Activated CD4-positive, CD25-positive, alpha-beta regulatory T cell treated with anti-CD3 and anti-CD28 coated beads, Interleukin-2, amount 50 U/mL, for 16 hours (primary cell): ENCODE data around the gene PARP3.
"Not testable (repeated sequence)": the region's sequence is repeated elsewhere in the genome, so short reads cannot be mapped to it uniquely, and the experiment has no call there.

Experiments used
- DNase-seq: peaks from one replicate; pipeline ENCODE4 v3.0.0-alpha.2; 2020; ENCODE audit warnings: low read depth, low spot score

The PARP3 gene

GRCh38 chr3:51985063-51985462, 42.9 kb downstream of the PARP3 start:
- no peak for DNase-seq

- no peak for DNase-seq
These were observed 44.1 kb downstream of the PARP3 start for GRCh38 chr3:51986010-51986947.

GRCh38 chr3:51987568-51987967, 45.4 kb downstream of the PARP3 start:
- no peak for DNase-seq

GRCh38 chr3:51988286-51989146, 46.4 kb downstream of the PARP3 start:
- no peak for DNase-seq

DNA sequence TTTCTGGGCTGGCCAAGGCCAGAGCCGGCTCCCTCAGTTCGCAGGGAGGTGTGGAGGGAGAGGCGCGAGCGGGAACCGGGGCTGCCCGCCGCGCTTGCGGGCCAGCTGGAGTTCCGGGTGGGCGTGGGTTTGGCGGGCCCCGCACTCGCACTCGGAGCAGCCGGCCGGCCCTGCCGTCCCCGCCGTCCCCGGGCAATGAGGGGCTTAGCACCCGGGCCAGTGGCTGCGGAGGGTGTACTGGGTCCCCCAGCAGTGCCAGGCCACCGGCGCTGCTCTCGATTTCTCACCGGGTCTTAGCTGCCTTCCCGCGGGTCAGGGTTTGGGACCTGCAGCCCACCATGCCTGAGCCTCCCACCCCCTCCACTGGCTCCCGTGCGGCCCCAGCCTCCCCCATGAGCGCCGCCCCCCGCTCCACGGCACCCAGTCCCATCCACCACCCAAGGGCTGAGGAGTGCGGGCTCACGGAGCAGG, 48.4 kb downstream of the PARP3 start:
- DNase-seq, result not testable (repeated sequence)

GRCh38 chr3:51992017-51992682, 50.0 kb downstream of the PARP3 start:
- DNase-seq, result no peak

GRCh38 chr3:51993657-51994056, 51.5 kb downstream of the PARP3 start:
- DNase-seq, result not testable (repeated sequence)

GRCh38 chr3:51994530-51994929, 52.4 kb downstream of the PARP3 start:
- DNase-seq, result no peak

- DNase-seq, result peak; percentile 84
These were observed 53.4 kb downstream of the PARP3 start, which contains the start of gene RPL29 for GRCh38 chr3:51995346-51996163. TSS of gene RPL29 (minus strand) at chr3:51995895. CDS start at chr3:51995461, 434 bp downstream.

DNA sequence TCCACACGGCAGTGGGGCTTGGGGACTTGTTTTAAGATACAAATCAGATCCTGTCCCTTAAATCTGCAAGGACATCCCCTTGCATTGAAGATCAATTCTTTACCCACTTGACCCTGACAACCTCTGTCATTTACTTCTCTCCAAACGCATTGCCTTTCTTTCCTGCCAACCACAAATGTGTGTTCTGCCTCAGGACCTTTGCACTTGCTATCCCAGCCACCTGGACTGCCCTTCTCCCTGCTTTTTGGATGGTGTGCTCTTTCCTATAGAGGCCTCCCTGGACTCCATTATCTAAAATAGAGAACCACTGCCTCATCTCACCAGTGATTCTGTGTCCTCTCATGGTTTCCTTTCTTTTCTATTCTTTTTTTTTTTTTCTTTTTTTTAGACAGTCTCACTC, 55.0 kb downstream of the PARP3 start:
- no peak for DNase-seq

- DNase-seq, result no peak
These were observed 55.9 kb downstream of the PARP3 start for GRCh38 chr3:51997935-51998596.
